ENCODE data around the gene CPSF3. TPM values are rescaled to one million over a fixed set of nuclear protein-coding genes. Genes with fewer than 3 reads are reported as not detected.

The CPSF3 gene
- total RNA-seq, 2 donors from 2014 or later, result 75.0 to 85.2 TPM

- Histone ChIP-seq H3K9ac (ENCODE audit: extremely low read depth, low read length, poor library complexity, severe bottlenecking) (no peak overlapping the region), H3K27me3 (ENCODE audit: control insufficient read depth, insufficient read depth, low read length, poor library complexity, severe bottlenecking) (no peaks in the 10 kb centered on the region), H3K9me3 (ENCODE audit: control insufficient read depth, low read length) (no peaks in the 10 kb centered on the region), H3K27ac (ENCODE audit: low read depth, low read length) (no peak overlapping the region), H3K4me3 (ENCODE audit: low read length) (no peak overlapping the region), H3K36me3 (ENCODE audit: control insufficient read depth, insufficient read depth, low read length) (peaks cover 5% of the 10 kb centered on the region), H3K4me1 (ENCODE audit: control insufficient read depth, insufficient read depth, low read length) (peaks cover 4% of the 10 kb centered on the region)
- peak; percentile 54 for TF ChIP-seq CTCF (conservative IDR thresholded peaks at IDR 0.05)
- no peaks in the 10 kb centered on the region for H3K9me3 Mint-ChIP-seq
- 87 to 100% methylated on average over 1 to 4 of the region's 4 CpGs for WGBS, 2 experiments (ENCODE audit: insufficient coverage in 1 of 2, insufficient read length in 1 of 2)
- no peak overlapping the region for H3K4me3 Mint-ChIP-seq
- H3K27me3 Mint-ChIP-seq (ENCODE audit: insufficient read depth), result no peaks in the 10 kb centered on the region
- peaks cover 11% of the 10 kb centered on the region for H3K4me1 Mint-ChIP-seq
- H3K27ac Mint-ChIP-seq, result no peak overlapping the region
- no peak for DNase-seq
- peaks cover 8% of the 10 kb centered on the region for H3K36me3 Mint-ChIP-seq (ENCODE audit: low read depth)
Measured at GRCh38 chr2:9375857-9376428, 47.5 kb upstream of the CPSF3 start.

- Histone ChIP-seq H3K9me3 (ENCODE audit: control insufficient read depth, low read length) (no peaks in the 10 kb centered on the region), H3K36me3 (ENCODE audit: control insufficient read depth, insufficient read depth, low read length) (peaks cover 5% of the 10 kb centered on the region), H3K27ac (ENCODE audit: low read depth, low read length) (no peak overlapping the region), H3K4me1 (ENCODE audit: control insufficient read depth, insufficient read depth, low read length) (peaks cover 4% of the 10 kb centered on the region), H3K9ac (ENCODE audit: extremely low read depth, low read length, poor library complexity, severe bottlenecking) (no peak overlapping the region), H3K27me3 (ENCODE audit: control insufficient read depth, insufficient read depth, low read length, poor library complexity, severe bottlenecking) (no peaks in the 10 kb centered on the region), H3K4me3 (ENCODE audit: low read length) (no peak overlapping the region)
- H3K27me3 Mint-ChIP-seq (ENCODE audit: insufficient read depth), result no peaks in the 10 kb centered on the region
- H3K4me1 Mint-ChIP-seq, result peaks cover 12% of the 10 kb centered on the region
- peaks cover 8% of the 10 kb centered on the region for H3K36me3 Mint-ChIP-seq (ENCODE audit: low read depth)
- DNase-seq, result no peak
- no peaks in the 10 kb centered on the region for H3K9me3 Mint-ChIP-seq
- peak overlapping the region; percentile 53 for H3K27ac Mint-ChIP-seq
- H3K4me3 Mint-ChIP-seq, result no peak overlapping the region
- TF ChIP-seq CTCF (conservative IDR thresholded peaks at IDR 0.05), result no peak
- WGBS, 2 experiments (ENCODE audit: insufficient coverage in 1 of 2, insufficient read length in 1 of 2), result 89 to 94% methylated on average over 7 to 9 of the region's 9 CpGs
Measured at GRCh38 chr2:9377461-9378097, 45.9 kb upstream of the CPSF3 start.

- WGBS, 2 experiments (ENCODE audit: insufficient coverage in 1 of 2, insufficient read length in 1 of 2), result 92 to 95% methylated on average over 20 to 30 of the region's 30 CpGs
- Histone ChIP-seq H3K27ac (ENCODE audit: low read depth, low read length) (no peak overlapping the region), H3K27me3 (ENCODE audit: control insufficient read depth, insufficient read depth, low read length, poor library complexity, severe bottlenecking) (no peaks in the 10 kb centered on the region), H3K4me1 (ENCODE audit: control insufficient read depth, insufficient read depth, low read length) (peaks cover 4% of the 10 kb centered on the region), H3K36me3 (ENCODE audit: control insufficient read depth, insufficient read depth, low read length) (peaks cover 9% of the 10 kb centered on the region), H3K9me3 (ENCODE audit: control insufficient read depth, low read length) (no peaks in the 10 kb centered on the region), H3K4me3 (ENCODE audit: low read length) (no peak overlapping the region), H3K9ac (ENCODE audit: extremely low read depth, low read length, poor library complexity, severe bottlenecking) (no peak overlapping the region)
- Mint-ChIP-seq H3K27ac (peak overlapping the region; percentile 35), H3K9me3 (no peaks in the 10 kb centered on the region), H3K4me3 (no peak overlapping the region), H3K36me3 (ENCODE audit: low read depth) (peaks cover 9% of the 10 kb centered on the region), H3K27me3 (ENCODE audit: insufficient read depth) (no peaks in the 10 kb centered on the region), H3K4me1 (peaks cover 12% of the 10 kb centered on the region)
- DNase-seq, result peak; percentile 71
- TF ChIP-seq CTCF (conservative IDR thresholded peaks at IDR 0.05), result no peak
Measured at GRCh38 chr2:9378433-9379390, 44.7 kb upstream of the CPSF3 start.

All from endodermal cell (in vitro differentiated cells).